ENCODE measurements around the gene NUDT3.
"Not testable (repeated sequence)": the region's sequence is repeated elsewhere in the genome, so short reads cannot be mapped to it uniquely, and the experiment has no call there.

Gene NUDT3

GRCh38 chr6:34381081-34381480 is 11.4 kb downstream of the NUDT3 start:
- Histone ChIP-seq H3K36me3 (ENCODE audit: control insufficient read depth, insufficient read depth, low read length) (no peaks in the 10 kb centered on the region), H3K4me2 (ENCODE audit: low read length) (no peak overlapping the region), H2AFZ (no peak overlapping the region), H3K9me3 (ENCODE audit: control insufficient read depth, low read length) (no peaks in the 10 kb centered on the region), H3K9ac (no peak overlapping the region), H3K27me3 (ENCODE audit: control insufficient read depth, insufficient read depth, low read length) (no peaks in the 10 kb centered on the region), H3K79me2 (peaks cover 68% of the 10 kb centered on the region), H3K27ac (no peak overlapping the region), H3K4me3 (ENCODE audit: low read depth, low read length) (no peak overlapping the region), H3K4me1 (peaks cover 9% of the 10 kb centered on the region)
- no peak for TF ChIP-seq CTCF (IDR thresholded peaks at IDR 0.05)

- Histone ChIP-seq H3K9ac (no peak overlapping the region), H3K9me3 (ENCODE audit: control insufficient read depth, low read length) (no peaks in the 10 kb centered on the region), H3K27ac (no peak overlapping the region), H3K36me3 (ENCODE audit: control insufficient read depth, insufficient read depth, low read length) (no peaks in the 10 kb centered on the region), H3K4me2 (ENCODE audit: low read length) (no peak overlapping the region), H3K4me1 (peaks cover 11% of the 10 kb centered on the region), H3K27me3 (ENCODE audit: control insufficient read depth, insufficient read depth, low read length) (no peaks in the 10 kb centered on the region), H2AFZ (no peak overlapping the region), H3K4me3 (ENCODE audit: low read depth, low read length) (no peak overlapping the region), H3K79me2 (peaks cover 45% of the 10 kb centered on the region)
- TF ChIP-seq CTCF (IDR thresholded peaks at IDR 0.05): no peak
Measured at GRCh38 chr6:34378470-34378869, 14.0 kb downstream of the NUDT3 start.

- H3K4me2 ChIP-seq (ENCODE audit: low read length): no peak overlapping the region
- no peaks in the 10 kb centered on the region for H3K27me3 ChIP-seq (ENCODE audit: control insufficient read depth, insufficient read depth, low read length)
- H2AFZ ChIP-seq: no peak overlapping the region
- no peak for TF ChIP-seq CTCF (IDR thresholded peaks at IDR 0.05)
- peaks cover 46% of the 10 kb centered on the region for H3K79me2 ChIP-seq
- H3K9ac ChIP-seq: no peak overlapping the region
- H3K9me3 ChIP-seq (ENCODE audit: control insufficient read depth, low read length): no peaks in the 10 kb centered on the region
- H3K27ac ChIP-seq: no peak overlapping the region
- H3K4me1 ChIP-seq: peaks cover 11% of the 10 kb centered on the region
- no peaks in the 10 kb centered on the region for H3K36me3 ChIP-seq (ENCODE audit: control insufficient read depth, insufficient read depth, low read length)
- no peak overlapping the region for H3K4me3 ChIP-seq (ENCODE audit: low read depth, low read length)
Measured at GRCh38 chr6:34377984-34378383, 14.5 kb downstream of the NUDT3 start.

- H3K27me3 ChIP-seq (ENCODE audit: control insufficient read depth, insufficient read depth, low read length); H3K4me3 ChIP-seq (ENCODE audit: low read depth, low read length); H3K36me3 ChIP-seq (ENCODE audit: control insufficient read depth, insufficient read depth, low read length); H3K9ac ChIP-seq; H2AFZ ChIP-seq; H3K4me2 ChIP-seq (ENCODE audit: low read length); H3K27ac ChIP-seq; H3K9me3 ChIP-seq (ENCODE audit: control insufficient read depth, low read length): not testable (repeated sequence)
- Histone ChIP-seq H3K79me2 (peaks cover 42% of the 10 kb centered on the region), H3K4me1 (peaks cover 11% of the 10 kb centered on the region)
Measured at GRCh38 chr6:34377571-34377970, 14.9 kb downstream of the NUDT3 start.

- no peak overlapping the region for H2AFZ ChIP-seq
- H3K9ac ChIP-seq: no peak overlapping the region
- no peaks in the 10 kb centered on the region for H3K36me3 ChIP-seq (ENCODE audit: control insufficient read depth, insufficient read depth, low read length)
- no peaks in the 10 kb centered on the region for H3K27me3 ChIP-seq (ENCODE audit: control insufficient read depth, insufficient read depth, low read length)
- H3K9me3 ChIP-seq (ENCODE audit: control insufficient read depth, low read length): no peaks in the 10 kb centered on the region
- no peak overlapping the region for H3K27ac ChIP-seq
- no peak overlapping the region for H3K4me3 ChIP-seq (ENCODE audit: low read depth, low read length)
- no peak overlapping the region for H3K4me2 ChIP-seq (ENCODE audit: low read length)
- TF ChIP-seq CTCF (IDR thresholded peaks at IDR 0.05): no peak
- H3K79me2 ChIP-seq: peaks cover 44% of the 10 kb centered on the region
- H3K4me1 ChIP-seq: peaks cover 11% of the 10 kb centered on the region
Measured at GRCh38 chr6:34375833-34376232, 16.6 kb downstream of the NUDT3 start.
